CD4-positive, alpha-beta T cell (primary cell): ENCODE data around the gene MYLK4. TPM values are rescaled to one million over a fixed set of nuclear protein-coding genes. Genes with fewer than 3 reads are reported as not detected.

ENCODE experiments used
- ATAC-seq: fragments of 200-7000 bp; cut with Tn5 transposase; one replicate; pipeline ENCODE4 v1.10.0; 2022; ENCODE audit warnings: mild to moderate bottlenecking; ENCODE audit not compliant: poor library complexity
- CTCF ChIA-PET: fragments of 350-600 bp; sonication (Branson Sonifier 250); formaldehyde crosslinking; loops from one replicate; lab custom pipeline; 2021; ENCODE audit warnings: antibody characterized with exemption, inconsistent platforms; lab: Charles Lee
- POLR2A ChIA-PET: fragments of 350-600 bp; sonication (Branson Sonifier 250); formaldehyde crosslinking; loops from one replicate; lab custom pipeline; 2021; ENCODE audit warnings: antibody characterized with exemption, inconsistent platforms; lab: Charles Lee
- DNase-seq, 14 experiments: peaks; one replicate each; pipeline ENCODE4 v3.0.0-alpha.2; 2013 to 2020; ENCODE audit warnings: mixed read lengths in 2 of 14
- H3K27ac ChIP-seq, 2 donors: one replicate each; pipeline versions ENCODE4 v1.5.1 to v1.7.0; 2013; ENCODE audit warnings: low read length in 2 of 2, low read depth in 1 of 2, mild to moderate bottlenecking in 1 of 2
- H3K27me3 ChIP-seq, 2 experiments: 1 replicate in 1 of 2; 2 replicates in 1 of 2; pipeline versions ENCODE4 v1.6.1 to v1.7.0; 2013; ENCODE audit warnings: low read length in 2 of 2, control low read depth in 1 of 2, mild to moderate bottlenecking in 1 of 2, moderate library complexity in 1 of 2; ENCODE audit not compliant: insufficient read depth in 2 of 2, control insufficient read depth in 1 of 2
- H3K36me3 ChIP-seq: one replicate; pipeline ENCODE4 v1.6.1; 2013; ENCODE audit warnings: low read length, control low read depth; ENCODE audit not compliant: insufficient read depth
- H3K4me1 ChIP-seq: one replicate; pipeline ENCODE4 v1.6.1; 2013; ENCODE audit warnings: low read length, control low read depth; ENCODE audit not compliant: insufficient read depth
- H3K4me3 ChIP-seq: one replicate; pipeline ENCODE4 v1.5.1; 2013; ENCODE audit warnings: mild to moderate bottlenecking, low read length, moderate library complexity
- H3K9me3 ChIP-seq, 2 experiments: 1 replicate in 1 of 2; 2 replicates in 1 of 2; pipeline versions ENCODE4 v1.6.1 to v1.7.0; 2013; ENCODE audit warnings: low read length in 2 of 2, mild to moderate bottlenecking in 2 of 2, control low read depth in 1 of 2, moderate library complexity in 1 of 2; ENCODE audit not compliant: control insufficient read depth in 1 of 2, insufficient read depth in 1 of 2
- H3K27ac Mint-ChIP-seq: one replicate; pipeline ENCODE4 v1.8.0; 2020; ENCODE audit warnings: mixed read lengths
- H3K27me3 Mint-ChIP-seq: one replicate; pipeline ENCODE4 v1.8.0; 2021; ENCODE audit warnings: mixed read lengths
- H3K36me3 Mint-ChIP-seq: one replicate; pipeline ENCODE4 v1.8.0; 2021; ENCODE audit warnings: low read depth, mixed read lengths
- H3K4me1 Mint-ChIP-seq: one replicate; pipeline ENCODE4 v1.8.0; 2021; ENCODE audit warnings: low read depth, mixed read lengths
- H3K4me3 Mint-ChIP-seq: one replicate; pipeline ENCODE4 v1.8.0; 2020; ENCODE audit warnings: mild to moderate bottlenecking, mixed read lengths
- H3K9me3 Mint-ChIP-seq: one replicate; pipeline ENCODE4 v1.8.0; 2020; ENCODE audit warnings: mixed read lengths
- intact Hi-C, 2 experiments: fragments of 100-400 bp; cut with DNase I in 1 of 2; cut with micrococcal nuclease in 1 of 2; formaldehyde crosslinking; loops; one replicate each; pipeline versions ENCODE4 v1.15.1 to v1.9.0; 2023 to 2025; cut with DNase I, micrococcal nuclease
- total RNA-seq, 174 experiments: library from RNA in 2 of 174; stranded (reverse) in 2 of 174; gene quantifications; one replicate each; pipeline ENCODE4 v1.2.3 and lab custom pipeline; 2021 to 2026
- TF ChIP-seq, protein P1 (sequence below): fragments of 200-600 bp; IDR thresholded peaks from one replicate; pipeline ENCODE4 v1.8.0; 2022; ENCODE audit warnings: antibody characterized with exemption, mild to moderate bottlenecking

Gene MYLK4
- total RNA-seq, 2 experiments from 2014 or later = 1.6 to 2.0 TPM

DNA sequence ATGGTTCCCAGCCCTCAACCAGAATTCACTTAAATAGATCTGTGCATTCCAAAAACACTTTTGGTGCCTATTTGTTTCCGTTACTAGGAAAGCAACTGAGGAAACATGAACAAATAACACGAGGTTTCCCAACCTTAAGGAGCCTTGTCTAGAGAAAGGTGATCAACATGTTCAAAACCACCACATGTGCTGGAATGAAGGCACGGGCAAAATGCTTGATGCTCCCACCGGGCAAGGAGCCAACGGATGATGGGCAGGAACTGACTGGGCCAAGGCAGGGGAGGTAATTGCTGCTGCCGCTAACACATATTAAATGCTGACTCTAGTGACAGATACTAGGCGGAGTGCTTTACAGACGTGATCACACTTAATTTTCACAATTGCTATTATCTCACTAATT is 2.5 kb downstream of the MYLK4 start:
- ChIA-PET CTCF (interaction anchor here (1.0 kb wide), 1 partner anchor 18 kb away, joined by 3 read pairs; no protein-coding TSS in a partner anchor), POLR2A (no interaction called here)
- Histone ChIP-seq H3K27ac (no peak overlapping the region), H3K27me3 (peaks cover 0 to 7% of the 10 kb centered on the region in 2 experiments), H3K36me3 (no peaks in the 10 kb centered on the region), H3K4me1 (no peaks in the 10 kb centered on the region), H3K4me3 (no peak overlapping the region), H3K9me3 (no peaks in the 10 kb centered on the region)
- DNase-seq = no peak
- Mint-ChIP-seq H3K4me1 (peaks cover 6% of the 10 kb centered on the region), H3K36me3 (no peaks in the 10 kb centered on the region), H3K9me3 (no peaks in the 10 kb centered on the region), H3K4me3 (no peak overlapping the region), H3K27ac (no peak overlapping the region), H3K27me3 (peaks cover 22% of the 10 kb centered on the region)
- TF ChIP-seq, protein P1, sequence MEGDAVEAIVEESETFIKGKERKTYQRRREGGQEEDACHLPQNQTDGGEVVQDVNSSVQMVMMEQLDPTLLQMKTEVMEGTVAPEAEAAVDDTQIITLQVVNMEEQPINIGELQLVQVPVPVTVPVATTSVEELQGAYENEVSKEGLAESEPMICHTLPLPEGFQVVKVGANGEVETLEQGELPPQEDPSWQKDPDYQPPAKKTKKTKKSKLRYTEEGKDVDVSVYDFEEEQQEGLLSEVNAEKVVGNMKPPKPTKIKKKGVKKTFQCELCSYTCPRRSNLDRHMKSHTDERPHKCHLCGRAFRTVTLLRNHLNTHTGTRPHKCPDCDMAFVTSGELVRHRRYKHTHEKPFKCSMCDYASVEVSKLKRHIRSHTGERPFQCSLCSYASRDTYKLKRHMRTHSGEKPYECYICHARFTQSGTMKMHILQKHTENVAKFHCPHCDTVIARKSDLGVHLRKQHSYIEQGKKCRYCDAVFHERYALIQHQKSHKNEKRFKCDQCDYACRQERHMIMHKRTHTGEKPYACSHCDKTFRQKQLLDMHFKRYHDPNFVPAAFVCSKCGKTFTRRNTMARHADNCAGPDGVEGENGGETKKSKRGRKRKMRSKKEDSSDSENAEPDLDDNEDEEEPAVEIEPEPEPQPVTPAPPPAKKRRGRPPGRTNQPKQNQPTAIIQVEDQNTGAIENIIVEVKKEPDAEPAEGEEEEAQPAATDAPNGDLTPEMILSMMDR = no peak
- intact Hi-C loops = loop anchor here in 1 of 2 experiments (2.0 kb wide), 1 partner anchor 1151 kb away; no protein-coding TSS in a partner anchor
- ATAC-seq = no peak

DNA sequence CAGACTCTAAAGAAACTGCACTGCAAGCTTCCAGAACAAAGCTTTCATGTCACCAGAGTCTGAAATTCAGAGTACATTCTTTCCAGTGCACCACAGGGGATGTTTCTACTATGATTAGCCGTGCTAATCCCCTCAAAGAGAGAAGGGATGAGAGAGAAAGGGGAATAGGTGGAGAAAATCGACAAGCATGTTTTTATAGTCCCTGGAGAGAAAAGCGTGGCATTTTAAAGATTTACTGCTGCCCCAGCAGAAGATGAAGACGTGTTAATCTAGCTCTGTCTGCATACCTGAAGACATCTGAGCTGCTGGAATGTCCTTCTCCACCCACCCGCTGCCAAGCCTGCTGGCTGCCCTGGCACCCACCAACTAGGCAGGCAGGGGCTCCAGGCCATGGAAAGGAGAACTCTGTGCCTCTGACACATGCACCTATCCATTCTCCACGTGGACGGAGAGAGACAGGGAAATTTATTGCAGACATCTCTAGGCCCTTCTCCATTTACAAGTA is 4.1 kb downstream of the MYLK4 start:
- peaks cover 0 to 7% of the 10 kb centered on the region in 2 experiments for H3K27me3 ChIP-seq
- ChIA-PET CTCF (interaction anchor here (1.3 kb wide), 1 partner anchor 8 kb away, joined by 4 read pairs; no protein-coding TSS in a partner anchor), POLR2A (no interaction called here)
- DNase-seq = no peak
- Mint-ChIP-seq H3K4me1 (peaks cover 6% of the 10 kb centered on the region), H3K27ac (no peak overlapping the region), H3K9me3 (no peaks in the 10 kb centered on the region), H3K36me3 (no peaks in the 10 kb centered on the region), H3K27me3 (peaks cover 12% of the 10 kb centered on the region), H3K4me3 (no peak overlapping the region)
- no peak overlapping the region for H3K4me3 ChIP-seq
- H3K27ac ChIP-seq = no peak overlapping the region
- no peaks in the 10 kb centered on the region for H3K36me3 ChIP-seq
- ATAC-seq = no peak
- no peaks in the 10 kb centered on the region for H3K9me3 ChIP-seq
- TF ChIP-seq, protein P1 = no peak
- intact Hi-C loops = no loop called here
- no peaks in the 10 kb centered on the region for H3K4me1 ChIP-seq

DNA sequence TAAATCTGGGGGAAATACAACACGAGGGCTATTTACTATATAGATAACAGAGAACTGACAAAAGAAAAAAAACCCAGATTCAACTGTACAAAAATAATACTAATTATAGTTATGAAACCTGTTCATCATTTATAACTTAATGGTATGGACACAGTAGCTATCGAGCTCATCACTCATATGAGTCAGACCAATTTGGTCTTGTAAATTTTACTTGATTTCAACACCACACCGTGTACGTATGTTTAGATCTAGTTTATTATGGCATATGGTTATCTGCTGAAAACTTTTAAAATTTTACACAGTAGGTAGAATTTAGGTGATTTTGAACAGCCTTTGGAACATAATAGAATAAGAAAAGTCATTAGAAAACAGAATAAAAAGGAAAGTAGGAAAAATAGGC is 5.5 kb downstream of the MYLK4 start:
- TF ChIP-seq, protein P1 = no peak
- Histone ChIP-seq H3K27me3 (peaks cover 0 to under 1% of the 10 kb centered on the region in 2 experiments), H3K36me3 (no peaks in the 10 kb centered on the region), H3K4me1 (no peaks in the 10 kb centered on the region), H3K4me3 (no peak overlapping the region), H3K27ac (no peak overlapping the region), H3K9me3 (no peaks in the 10 kb centered on the region)
- DNase-seq (no peak), ATAC-seq (no peak)
- Mint-ChIP-seq H3K9me3 (no peaks in the 10 kb centered on the region), H3K27ac (no peak overlapping the region), H3K36me3 (no peaks in the 10 kb centered on the region), H3K4me3 (no peak overlapping the region), H3K27me3 (peaks cover under 1% of the 10 kb centered on the region), H3K4me1 (peaks cover 6% of the 10 kb centered on the region)
- intact Hi-C loops = no loop called here
- ChIA-PET POLR2A (no interaction called here), CTCF (no interaction called here)
